ENCODE results near the gene MRPL53. TPM values are rescaled to one million over a fixed set of nuclear protein-coding genes. Genes with fewer than 3 reads are reported as not detected.

MRPL53 gene
- total and polyA plus RNA-seq, 2 of the 4 experiments (the other 2 are of a cell fraction): 5.2 to 39.0 TPM

- H3K9me3 ChIP-seq (ENCODE audit: control insufficient read depth, insufficient read depth, low read length): no peaks in the 10 kb centered on the region
- H2AK5ac ChIP-seq (ENCODE audit: low read depth, low read length): peak within 1 kb of the TSS; percentile 5; the same call in 1 of the 2 replicates
- peak within 1 kb of the TSS; percentile 66 for H3K4me2 ChIP-seq (ENCODE audit: low read depth, low read length)
- H2AFZ ChIP-seq (replicated peaks; ENCODE audit: low read length, poor library complexity): peak within 1 kb of the TSS; percentile 90
- peak within 1 kb of the TSS; percentile 55 for H3K9ac ChIP-seq (ENCODE audit: low read depth, low read length)
- H2AK9ac ChIP-seq (replicated peaks; ENCODE audit: low read depth, low read length, poor library complexity): peak within 1 kb of the TSS; percentile 65
- 0 out of 2 replicates have a peak within 1 kb of the TSS, but pooled peaks have one; percentile 10 for H4K5ac ChIP-seq (ENCODE audit: low read depth, low read length)
- H4K8ac ChIP-seq (ENCODE audit: low read depth in 2 of 2, low read length in 2 of 2): peak within 1 kb of the TSS in 1 of 2 experiments; percentile 87; a peak in 2 of 4 replicates
- DNase-seq (peak; percentile 99), ATAC-seq (ENCODE audit: low read depth) (peak; percentile 74)
- H3K18ac ChIP-seq (ENCODE audit: low read depth, low read length): no peak within 1 kb of the TSS
- no peaks in the 10 kb centered on the region for H3K27me3 ChIP-seq (ENCODE audit: control insufficient read depth, insufficient read depth, low read length)
- no peaks in the 10 kb centered on the region for H3K36me3 ChIP-seq (ENCODE audit: control insufficient read depth, insufficient read depth, low read length)
- peak within 1 kb of the TSS; percentile 61 for H3K4me3 ChIP-seq (ENCODE audit: insufficient read depth, low read depth, low read length)
- H3K56ac ChIP-seq (ENCODE audit: extremely low read depth, insufficient read depth, low read length): peak within 1 kb of the TSS; percentile 13; the same call in 1 of the 2 replicates
- H2BK20ac ChIP-seq (ENCODE audit: low read depth, low read length): no peak within 1 kb of the TSS
- dilution Hi-C loops (cut with HindIII; ENCODE audit: low sequenced_read_pairs, unreplicated experiment) (no loop called here), intact Hi-C loops (cut with micrococcal nuclease) (loop anchor here (1.0 kb wide), 2 partner anchors 15 to 28 kb away; partner anchors contain the start of gene TTC31), in situ Hi-C loops (cut with MboI; ENCODE audit: low sequenced_read_pairs) (no loop called here)
- H3K14ac ChIP-seq (replicated peaks; ENCODE audit: low read depth, low read length): peak within 1 kb of the TSS; percentile 61; the same call in 1 of the 2 replicates
- peak within 1 kb of the TSS; percentile 5; the same call in 1 of the 2 replicates for H4K91ac ChIP-seq (ENCODE audit: insufficient read depth, low read depth, low read length)
- peak within 1 kb of the TSS; percentile 21 for H3K27ac ChIP-seq (ENCODE audit: insufficient read depth, low read length)
- H3K23ac ChIP-seq (ENCODE audit: low read depth, low read length): peak within 1 kb of the TSS; percentile 48; the same call in 1 of the 2 replicates
- H3K4me1 ChIP-seq (ENCODE audit: control insufficient read depth, insufficient read depth, low read length): peaks cover 10% of the 10 kb centered on the region
- POLR2A ChIA-PET (ENCODE audit: unreplicated experiment): interaction anchor here (1.3 kb wide), 1 partner anchor 15 kb away, joined by 4 read pairs; no protein-coding TSS in a partner anchor
- H2BK120ac ChIP-seq (ENCODE audit: low read depth, low read length): no peak within 1 kb of the TSS
- H4K20me1 ChIP-seq (ENCODE audit: insufficient read depth, low read length): no peaks in the 10 kb centered on the region
- 0% methylated on average over 15 of the region's 40 CpGs; no CpG with 5 or more reads in 1 of the 2 experiments for WGBS, 2 experiments (ENCODE audit: extremely low coverage in 2 of 2, insufficient read length in 1 of 2)
- no peak within 1 kb of the TSS for H2BK15ac ChIP-seq (ENCODE audit: low read depth, low read length)
- CTCF ChIA-PET: no interaction called here
- peak within 1 kb of the TSS; percentile 62 for H3K4ac ChIP-seq (ENCODE audit: low read depth, low read length)
- H3K79me1 ChIP-seq (ENCODE audit: low read depth in 1 of 2, low read length in 2 of 2): peaks cover 15 to 30% of the 10 kb centered on the region in 2 experiments
- H3K9me1 ChIP-seq (ENCODE audit: insufficient read depth, low read length): 0 out of 2 replicates have a peak, but pooled peaks cover 3% of the 10 kb centered on the region
- no TSS peak for BruUV-seq (replicated peaks)
- H2BK5ac ChIP-seq (ENCODE audit: low read depth, low read length, poor library complexity, severe bottlenecking): peak within 1 kb of the TSS; percentile 16
- TF ChIP-seq RFX5 (IDR thresholded peaks at IDR 0.05; ENCODE audit: low read depth, low read length): no peak
- peak; percentile 84 for TF ChIP-seq MAZ (IDR thresholded peaks at IDR 0.05; ENCODE audit: borderline replicate concordance, low read depth, low read length)
- TF ChIP-seq RCOR1 (IDR thresholded peaks at IDR 0.05; ENCODE audit: insufficient replicate concordance, low read length): no peak
- TF ChIP-seq RAD21 (IDR thresholded peaks at IDR 0.05; ENCODE audit: low read length): peak; percentile 1; the same call in 1 of the 2 replicates
- TF ChIP-seq FOS (IDR thresholded peaks at IDR 0.05; ENCODE audit: low read depth, low read length): peak; percentile 7; the same call in 1 of the 2 replicates
- TF ChIP-seq CEBPB (IDR thresholded peaks at IDR 0.05; ENCODE audit: low read depth, low read length): peak; percentile 37; the same call in 1 of the 2 replicates
- TF ChIP-seq MXI1 (IDR thresholded peaks at IDR 0.05; ENCODE audit: borderline replicate concordance, low read depth, low read length): peak; percentile 92
- no peak; the same call in 1 of the 2 replicates for TF ChIP-seq NFE2L2 (IDR thresholded peaks at IDR 0.05; ENCODE audit: low read depth, low read length)
- TF ChIP-seq BHLHE40 (IDR thresholded peaks at IDR 0.05; ENCODE audit: low read depth, low read length): peak; percentile 23; the same call in 1 of the 2 replicates
- no peak for TF ChIP-seq MAFK (IDR thresholded peaks at IDR 0.05; ENCODE audit: low read depth, low read length)
- no peak for TF ChIP-seq CHD1 (IDR thresholded peaks at IDR 0.05; ENCODE audit: low read depth, low read length)
- no peak for TF ChIP-seq POLR2A (IDR thresholded peaks at IDR 0.05; ENCODE audit: low read depth, low read length)
- TF ChIP-seq USF2 (IDR thresholded peaks at IDR 0.05; ENCODE audit: low read depth, low read length): peak; percentile 38
- no peak for TF ChIP-seq CTCF (conservative IDR thresholded peaks at IDR 0.05; ENCODE audit: low read depth, low read length)
Measured at GRCh38 chr2:74454654-74455511, 17.6 kb downstream of the MRPL53 start, which contains the start of gene INO80B. INO80B (plus strand) TSS chr2:74455087; CDS start chr2:74455117, 30 bp downstream.
